HCEC 1CT (cell line): ENCODE data around the gene CSH2.

Experiments
- DNase-seq: peaks from one replicate; pipeline ENCODE4 v3.0.0-alpha.2; 2017

The CSH2 gene

DNA sequence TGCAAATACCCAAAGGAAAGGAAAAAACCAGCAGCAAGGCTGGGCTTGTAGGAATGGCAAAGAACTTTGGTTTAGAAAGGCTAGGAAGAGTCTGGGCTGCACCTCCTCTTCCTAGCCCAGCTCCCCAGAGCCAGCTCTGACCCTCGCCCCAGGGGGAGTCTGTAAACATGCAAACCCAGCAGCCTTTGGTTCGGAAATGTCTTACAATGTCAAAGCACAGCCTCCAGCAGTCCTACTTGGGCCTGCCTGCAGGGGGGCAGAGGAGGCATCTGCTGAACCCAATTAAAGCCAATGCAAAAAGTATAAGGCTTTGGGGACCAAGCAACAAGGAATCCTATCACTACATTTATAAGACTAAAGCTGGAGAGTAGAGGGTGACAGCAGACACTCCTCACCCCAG, 41.0 kb downstream of the CSH2 start:
- no peak for DNase-seq

DNA sequence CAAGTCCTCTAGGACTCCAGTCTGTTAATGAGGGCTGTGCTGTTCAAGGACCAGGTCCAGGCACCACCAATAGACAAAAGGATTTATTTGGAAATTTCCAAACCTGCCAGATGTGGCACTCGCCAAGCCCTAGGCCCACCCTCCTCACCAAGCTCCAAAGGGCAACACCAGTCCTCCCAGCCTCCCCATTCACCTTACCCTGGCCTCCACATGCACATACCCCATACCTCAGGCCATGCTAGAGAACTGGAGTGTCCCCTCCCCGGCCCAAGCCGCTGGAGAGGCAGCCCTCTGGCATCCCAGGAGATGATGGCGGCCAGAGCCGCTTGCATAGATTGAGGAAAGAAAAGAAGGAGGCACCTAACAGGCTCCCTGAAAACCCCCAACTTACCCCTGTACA, 41.5 kb downstream of the CSH2 start:
- no peak for DNase-seq

GRCh38 chr17:63831505-63831904, 42.0 kb downstream of the CSH2 start:
- DNase-seq, result no peak

GRCh38 chr17:63830904-63831491, 42.5 kb downstream of the CSH2 start:
- no peak for DNase-seq

DNA sequence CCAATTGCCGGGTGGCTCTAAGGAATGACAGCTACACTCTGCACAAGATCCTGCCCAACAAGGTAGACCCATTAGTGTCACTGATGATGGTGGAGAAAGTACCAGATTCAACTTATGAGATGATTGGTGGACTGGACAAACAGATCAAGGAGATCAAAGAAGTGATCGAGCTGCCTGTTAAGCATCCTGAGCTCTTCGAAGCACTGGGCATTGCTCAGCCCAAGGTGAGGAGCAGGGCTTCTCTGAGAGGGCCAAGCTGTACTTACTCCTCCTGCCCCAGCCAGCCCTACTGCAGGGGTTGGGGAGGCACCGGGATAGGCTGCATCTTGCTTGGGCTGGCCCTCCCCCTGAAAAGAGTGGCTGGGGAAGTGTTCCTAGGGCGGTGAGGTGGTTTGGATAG, 43.2 kb downstream of the CSH2 start:
- DNase-seq, result no peak

- DNase-seq, result no peak
Measured at GRCh38 chr17:63828936-63829335, 44.5 kb downstream of the CSH2 start.

DNA sequence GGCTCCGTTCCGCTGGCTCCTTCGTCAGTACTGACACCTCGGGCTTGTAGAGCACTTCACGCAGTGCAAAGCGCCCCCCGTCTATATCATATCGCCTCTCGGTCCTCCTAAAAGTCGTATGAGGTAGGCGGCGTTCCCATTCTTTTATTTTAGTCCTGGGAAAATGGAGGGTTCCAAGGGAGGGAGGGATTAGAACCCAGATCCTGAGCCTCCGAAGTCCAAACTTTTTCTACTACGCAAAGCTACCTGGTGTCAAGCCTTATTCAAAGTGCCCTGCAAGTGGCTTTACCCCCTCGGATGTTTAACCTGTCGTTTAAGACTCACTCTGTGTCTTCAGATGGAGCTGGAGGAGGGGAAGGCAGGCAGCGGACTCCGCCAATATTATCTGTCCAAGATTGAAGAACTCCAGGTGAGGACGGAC, 45.7 kb downstream of the CSH2 start:
- DNase-seq, result no peak

GRCh38 chr17:63827002-63827800, 46.3 kb downstream of the CSH2 start, which contains the start of the genes FTSJ3 and PSMC5:
FTSJ3 (minus strand) TSS chr17:63827663; CDS start chr17:63826902, 761 bp downstream.
PSMC5 (plus strand) TSS chr17:63827431; CDS start chr17:63827491, 60 bp downstream.
- peak; percentile 95 for DNase-seq

DNA sequence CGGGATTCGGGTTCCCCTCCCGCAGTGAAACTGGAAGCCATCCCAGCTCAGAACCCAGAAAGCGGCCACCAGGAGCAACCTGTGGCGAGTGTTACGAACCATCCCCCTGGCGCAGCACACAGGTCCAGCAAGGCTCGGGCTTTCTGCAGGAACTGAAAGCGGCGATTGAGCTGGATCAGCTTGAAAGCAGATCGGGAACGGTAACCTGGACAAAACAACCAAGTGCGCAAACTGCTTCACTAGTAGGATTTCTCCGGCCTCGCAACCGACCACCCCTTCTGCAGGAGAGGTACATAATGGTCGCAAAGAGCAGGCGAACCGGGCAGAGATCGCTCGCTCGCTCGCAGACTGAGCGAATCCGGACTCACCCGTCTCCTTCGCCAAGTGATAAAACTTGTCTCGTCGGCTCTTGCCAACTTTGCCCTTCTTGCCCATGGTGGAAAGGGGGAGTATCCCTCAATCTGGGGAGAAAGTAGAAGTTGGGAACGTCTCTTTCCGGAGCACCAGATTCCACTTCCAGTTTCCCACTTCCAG, 46.9 kb downstream of the CSH2 start:
- peak; percentile 37 for DNase-seq

GRCh38 chr17:63824362-63824761, 49.1 kb downstream of the CSH2 start:
- no peak for DNase-seq

GRCh38 chr17:63823659-63824331, 49.7 kb downstream of the CSH2 start:
- DNase-seq, result no peak

GRCh38 chr17:63822537-63822936, 50.9 kb downstream of the CSH2 start:
- no peak for DNase-seq
